ENCODE data around the gene USP10. TPM values are rescaled to one million over a fixed set of nuclear protein-coding genes. Genes with fewer than 3 reads are reported as not detected.

Gene USP10
- total RNA-seq, 2 experiments from 2014 or later: 99.3 to 106 TPM

GRCh38 chr16:84667600-84668309 lies 32.0 kb upstream of the USP10 start:
- Mint-ChIP-seq H3K36me3 (ENCODE audit: low read depth) (peaks cover 57% of the 10 kb centered on the region), H3K4me3 (no peak overlapping the region), H3K27me3 (no peaks in the 10 kb centered on the region), H3K27ac (no peak overlapping the region), H3K9me3 (no peaks in the 10 kb centered on the region), H3K4me1 (ENCODE audit: low read depth) (peaks cover 14% of the 10 kb centered on the region)
- no peak for ATAC-seq (ENCODE audit: poor library complexity)
- intact Hi-C loops (cut with DNase I, micrococcal nuclease): no loop called here
- Histone ChIP-seq H3K27me3 (ENCODE audit: control insufficient read depth in 1 of 2, insufficient read depth in 2 of 2, low read length in 2 of 2) (no peaks in the 10 kb centered on the region), H3K4me1 (ENCODE audit: insufficient read depth, low read length) (peaks cover 10% of the 10 kb centered on the region), H3K27ac (ENCODE audit: low read depth in 1 of 2, low read length in 2 of 2) (no peak overlapping the region), H3K36me3 (ENCODE audit: insufficient read depth, low read length) (peaks cover 44% of the 10 kb centered on the region), H3K9me3 (ENCODE audit: control insufficient read depth in 1 of 2, insufficient read depth in 1 of 2, low read length in 2 of 2) (no peaks in the 10 kb centered on the region), H3K4me3 (ENCODE audit: low read length) (no peak overlapping the region)
- ChIA-PET CTCF (interaction anchor here (1.4 kb wide), 1 partner anchor 59 kb away, joined by 3 read pairs; no protein-coding TSS in a partner anchor), POLR2A (no interaction called here)
- TF ChIP-seq CTCF (IDR thresholded peaks at IDR 0.05): no peak
- no peak for DNase-seq

GRCh38 chr16:84670063-84670462 lies 29.7 kb upstream of the USP10 start:
- Histone ChIP-seq H3K27me3 (ENCODE audit: control insufficient read depth in 1 of 2, insufficient read depth in 2 of 2, low read length in 2 of 2) (no peaks in the 10 kb centered on the region), H3K4me3 (ENCODE audit: low read length) (no peak overlapping the region), H3K9me3 (ENCODE audit: control insufficient read depth in 1 of 2, insufficient read depth in 1 of 2, low read length in 2 of 2) (no peaks in the 10 kb centered on the region), H3K27ac (ENCODE audit: low read depth in 1 of 2, low read length in 2 of 2) (no peak overlapping the region), H3K36me3 (ENCODE audit: insufficient read depth, low read length) (peaks cover 24% of the 10 kb centered on the region), H3K4me1 (ENCODE audit: insufficient read depth, low read length) (peaks cover 10% of the 10 kb centered on the region)
- ATAC-seq (ENCODE audit: poor library complexity) (no peak), DNase-seq (no peak)
- POLR2A ChIA-PET: interaction anchor here (0.6 to 1.6 kb wide), 2 partner anchors 14 to 1245 kb away, joined by 3 to 4 read pairs; no protein-coding TSS in a partner anchor
- Mint-ChIP-seq H3K4me3 (no peak overlapping the region), H3K27ac (no peak overlapping the region), H3K9me3 (no peaks in the 10 kb centered on the region), H3K4me1 (ENCODE audit: low read depth) (peaks cover 10% of the 10 kb centered on the region), H3K36me3 (ENCODE audit: low read depth) (peaks cover 34% of the 10 kb centered on the region), H3K27me3 (no peaks in the 10 kb centered on the region)
- intact Hi-C loops (cut with DNase I, micrococcal nuclease): loop anchor here in 1 of 2 experiments (5.0 kb wide), 1 partner anchor 48 kb away; no protein-coding TSS in a partner anchor
- TF ChIP-seq CTCF (IDR thresholded peaks at IDR 0.05): no peak
- CTCF ChIA-PET: no interaction called here

- Histone ChIP-seq H3K27me3 (ENCODE audit: control insufficient read depth in 1 of 2, insufficient read depth in 2 of 2, low read length in 2 of 2) (no peaks in the 10 kb centered on the region), H3K27ac (ENCODE audit: low read depth in 1 of 2, low read length in 2 of 2) (no peak overlapping the region), H3K4me1 (ENCODE audit: insufficient read depth, low read length) (peaks cover 6% of the 10 kb centered on the region), H3K9me3 (ENCODE audit: control insufficient read depth in 1 of 2, insufficient read depth in 1 of 2, low read length in 2 of 2) (no peaks in the 10 kb centered on the region), H3K36me3 (ENCODE audit: insufficient read depth, low read length) (peaks cover 8% of the 10 kb centered on the region), H3K4me3 (ENCODE audit: low read length) (no peak overlapping the region)
- ATAC-seq (ENCODE audit: poor library complexity): peak; percentile 96
- peak; percentile 68 to 90 (median 78) for DNase-seq
- intact Hi-C loops (cut with DNase I, micrococcal nuclease): loop anchor here (1.0 to 5.0 kb wide), 3 partner anchors 50 to 54 kb away; no protein-coding TSS in a partner anchor
- Mint-ChIP-seq H3K4me1 (ENCODE audit: low read depth) (peaks cover 10% of the 10 kb centered on the region), H3K36me3 (ENCODE audit: low read depth) (peaks cover 16% of the 10 kb centered on the region), H3K27me3 (no peaks in the 10 kb centered on the region), H3K9me3 (no peaks in the 10 kb centered on the region), H3K4me3 (no peak overlapping the region), H3K27ac (no peak overlapping the region)
- peak; percentile 98 for TF ChIP-seq CTCF (IDR thresholded peaks at IDR 0.05)
- ChIA-PET POLR2A (interaction anchor here (0.6 to 1.2 kb wide), 4 partner anchors 28 to 64 kb away, joined by 3 to 4 read pairs (median 4); partner anchors contain the start of gene COTL1), CTCF (interaction anchor here (0.6 to 3.9 kb wide), 33 partner anchors 9 to 178 kb away, joined by 3 to 40 read pairs (median 4); partner anchors contain the start of gene KLHL36)
Observed at GRCh38 chr16:84672276-84673202, 27.3 kb upstream of the USP10 start.
